ENCODE data around the gene ABR. TPM values are rescaled to one million over a fixed set of nuclear protein-coding genes. Genes with fewer than 3 reads are reported as not detected.

ABR gene
- total and polyA plus RNA-seq, 4 donors = 2.7 to 12.9 (median 6.8) TPM

DNA sequence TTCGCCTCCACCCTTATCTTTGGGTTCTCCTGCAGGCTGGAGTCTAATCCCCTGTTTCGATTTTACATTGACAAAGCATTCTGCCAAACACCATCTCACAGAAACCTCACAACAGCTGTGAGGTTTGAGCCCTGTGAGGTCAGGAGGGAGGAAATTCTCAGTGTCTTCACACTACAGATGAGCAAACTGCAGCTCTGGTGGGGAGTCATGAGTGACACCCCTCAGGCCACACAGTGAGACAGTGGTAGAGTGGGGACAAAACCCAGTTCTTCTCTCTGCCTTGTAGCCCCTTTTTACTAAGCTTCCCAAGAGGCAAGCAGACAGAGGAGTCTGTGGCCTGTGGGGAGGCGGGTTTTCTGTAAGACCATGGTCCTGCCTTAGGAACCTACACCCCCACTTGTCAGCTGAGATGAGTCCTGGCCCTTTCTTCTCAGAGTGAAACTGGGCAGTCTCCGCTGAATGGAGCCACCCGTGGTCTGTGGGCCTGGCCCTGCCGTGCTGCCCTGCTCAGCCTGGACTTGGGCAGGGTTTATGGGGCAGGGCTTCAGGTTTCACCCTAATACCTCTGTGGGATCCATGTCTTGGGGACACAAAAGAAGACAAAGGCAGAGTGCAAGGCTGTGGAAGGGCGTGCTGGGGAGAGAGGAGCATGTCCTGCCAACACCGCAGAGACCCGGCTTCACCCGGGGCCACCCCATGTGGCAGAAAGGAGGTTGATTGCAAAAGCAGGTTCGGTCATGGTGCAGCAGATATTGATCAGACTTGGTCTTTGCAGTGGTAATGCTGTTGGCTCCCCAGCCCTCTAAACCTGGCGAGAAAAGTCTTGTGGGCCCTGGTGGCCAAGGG lies 59.0 kb downstream of the ABR start:
- TF ChIP-seq HNF4A (conservative IDR thresholded peaks at IDR 0.05) (no peak), GABPA (IDR thresholded peaks at IDR 0.05 in 1 of 2, conservative IDR thresholded peaks at IDR 0.05 in 1 of 2) (no peak), NR2F2 (IDR thresholded peaks at IDR 0.05) (no peak), YY1 (IDR thresholded peaks at IDR 0.05) (no peak), TAF1 (conservative IDR thresholded peaks at IDR 0.05) (no peak), FOXA2 (IDR thresholded peaks at IDR 0.05) (no peak), FOXA1 (IDR thresholded peaks at IDR 0.05) (no peak), EGR1 (IDR thresholded peaks at IDR 0.05; ENCODE audit: low read depth in 2 of 2) (no peak), HNF4G (IDR thresholded peaks at IDR 0.05) (no peak)
- TF ChIP-seq, protein P1, sequence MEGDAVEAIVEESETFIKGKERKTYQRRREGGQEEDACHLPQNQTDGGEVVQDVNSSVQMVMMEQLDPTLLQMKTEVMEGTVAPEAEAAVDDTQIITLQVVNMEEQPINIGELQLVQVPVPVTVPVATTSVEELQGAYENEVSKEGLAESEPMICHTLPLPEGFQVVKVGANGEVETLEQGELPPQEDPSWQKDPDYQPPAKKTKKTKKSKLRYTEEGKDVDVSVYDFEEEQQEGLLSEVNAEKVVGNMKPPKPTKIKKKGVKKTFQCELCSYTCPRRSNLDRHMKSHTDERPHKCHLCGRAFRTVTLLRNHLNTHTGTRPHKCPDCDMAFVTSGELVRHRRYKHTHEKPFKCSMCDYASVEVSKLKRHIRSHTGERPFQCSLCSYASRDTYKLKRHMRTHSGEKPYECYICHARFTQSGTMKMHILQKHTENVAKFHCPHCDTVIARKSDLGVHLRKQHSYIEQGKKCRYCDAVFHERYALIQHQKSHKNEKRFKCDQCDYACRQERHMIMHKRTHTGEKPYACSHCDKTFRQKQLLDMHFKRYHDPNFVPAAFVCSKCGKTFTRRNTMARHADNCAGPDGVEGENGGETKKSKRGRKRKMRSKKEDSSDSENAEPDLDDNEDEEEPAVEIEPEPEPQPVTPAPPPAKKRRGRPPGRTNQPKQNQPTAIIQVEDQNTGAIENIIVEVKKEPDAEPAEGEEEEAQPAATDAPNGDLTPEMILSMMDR (IDR thresholded peaks at IDR 0.05; ENCODE audit: low read depth, low read length, missing input control) = no peak
- TF ChIP-seq, protein P2, sequence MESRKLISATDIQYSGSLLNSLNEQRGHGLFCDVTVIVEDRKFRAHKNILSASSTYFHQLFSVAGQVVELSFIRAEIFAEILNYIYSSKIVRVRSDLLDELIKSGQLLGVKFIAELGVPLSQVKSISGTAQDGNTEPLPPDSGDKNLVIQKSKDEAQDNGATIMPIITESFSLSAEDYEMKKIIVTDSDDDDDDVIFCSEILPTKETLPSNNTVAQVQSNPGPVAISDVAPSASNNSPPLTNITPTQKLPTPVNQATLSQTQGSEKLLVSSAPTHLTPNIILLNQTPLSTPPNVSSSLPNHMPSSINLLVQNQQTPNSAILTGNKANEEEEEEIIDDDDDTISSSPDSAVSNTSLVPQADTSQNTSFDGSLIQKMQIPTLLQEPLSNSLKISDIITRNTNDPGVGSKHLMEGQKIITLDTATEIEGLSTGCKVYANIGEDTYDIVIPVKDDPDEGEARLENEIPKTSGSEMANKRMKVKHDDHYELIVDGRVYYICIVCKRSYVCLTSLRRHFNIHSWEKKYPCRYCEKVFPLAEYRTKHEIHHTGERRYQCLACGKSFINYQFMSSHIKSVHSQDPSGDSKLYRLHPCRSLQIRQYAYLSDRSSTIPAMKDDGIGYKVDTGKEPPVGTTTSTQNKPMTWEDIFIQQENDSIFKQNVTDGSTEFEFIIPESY (IDR thresholded peaks at IDR 0.05) = no peak
- TF ChIP-seq, protein P3, sequence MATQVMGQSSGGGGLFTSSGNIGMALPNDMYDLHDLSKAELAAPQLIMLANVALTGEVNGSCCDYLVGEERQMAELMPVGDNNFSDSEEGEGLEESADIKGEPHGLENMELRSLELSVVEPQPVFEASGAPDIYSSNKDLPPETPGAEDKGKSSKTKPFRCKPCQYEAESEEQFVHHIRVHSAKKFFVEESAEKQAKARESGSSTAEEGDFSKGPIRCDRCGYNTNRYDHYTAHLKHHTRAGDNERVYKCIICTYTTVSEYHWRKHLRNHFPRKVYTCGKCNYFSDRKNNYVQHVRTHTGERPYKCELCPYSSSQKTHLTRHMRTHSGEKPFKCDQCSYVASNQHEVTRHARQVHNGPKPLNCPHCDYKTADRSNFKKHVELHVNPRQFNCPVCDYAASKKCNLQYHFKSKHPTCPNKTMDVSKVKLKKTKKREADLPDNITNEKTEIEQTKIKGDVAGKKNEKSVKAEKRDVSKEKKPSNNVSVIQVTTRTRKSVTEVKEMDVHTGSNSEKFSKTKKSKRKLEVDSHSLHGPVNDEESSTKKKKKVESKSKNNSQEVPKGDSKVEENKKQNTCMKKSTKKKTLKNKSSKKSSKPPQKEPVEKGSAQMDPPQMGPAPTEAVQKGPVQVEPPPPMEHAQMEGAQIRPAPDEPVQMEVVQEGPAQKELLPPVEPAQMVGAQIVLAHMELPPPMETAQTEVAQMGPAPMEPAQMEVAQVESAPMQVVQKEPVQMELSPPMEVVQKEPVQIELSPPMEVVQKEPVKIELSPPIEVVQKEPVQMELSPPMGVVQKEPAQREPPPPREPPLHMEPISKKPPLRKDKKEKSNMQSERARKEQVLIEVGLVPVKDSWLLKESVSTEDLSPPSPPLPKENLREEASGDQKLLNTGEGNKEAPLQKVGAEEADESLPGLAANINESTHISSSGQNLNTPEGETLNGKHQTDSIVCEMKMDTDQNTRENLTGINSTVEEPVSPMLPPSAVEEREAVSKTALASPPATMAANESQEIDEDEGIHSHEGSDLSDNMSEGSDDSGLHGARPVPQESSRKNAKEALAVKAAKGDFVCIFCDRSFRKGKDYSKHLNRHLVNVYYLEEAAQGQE (IDR thresholded peaks at IDR 0.05) = no peak
- TF ChIP-seq, protein P4, sequence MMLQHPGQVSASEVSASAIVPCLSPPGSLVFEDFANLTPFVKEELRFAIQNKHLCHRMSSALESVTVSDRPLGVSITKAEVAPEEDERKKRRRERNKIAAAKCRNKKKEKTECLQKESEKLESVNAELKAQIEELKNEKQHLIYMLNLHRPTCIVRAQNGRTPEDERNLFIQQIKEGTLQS (IDR thresholded peaks at IDR 0.05) = no peak
- Histone ChIP-seq H3K27ac (ENCODE audit: low read depth in 1 of 2, low read length in 2 of 2) (no peak overlapping the region), H3K36me3 (ENCODE audit: control insufficient read depth in 4 of 4, insufficient read depth in 3 of 4, low read depth in 1 of 4, low read length in 3 of 4) (no peaks in the 10 kb centered on the region), H3K9me3 (ENCODE audit: control insufficient read depth in 4 of 4, low read length in 3 of 4) (no peaks in the 10 kb centered on the region), H3K27me3 (ENCODE audit: control insufficient read depth in 4 of 4, insufficient read depth in 4 of 4, low read length in 3 of 4) (no peaks in the 10 kb centered on the region), H3K4me3 (ENCODE audit: low read depth in 1 of 3, low read length in 3 of 3) (no peak overlapping the region), H3K9ac (ENCODE audit: low read depth in 1 of 2, low read length in 2 of 2) (no peak overlapping the region), H3K4me1 (ENCODE audit: control insufficient read depth in 4 of 4, insufficient read depth in 4 of 4, low read length in 3 of 4) (peaks cover 0 to 22% (median 11%) of the 10 kb centered on the region in 4 donors)
- 68% methylated on average over 12 of the region's 12 CpGs for WGBS
- DNase-seq (ENCODE audit: low spot score) = no peak

DNA sequence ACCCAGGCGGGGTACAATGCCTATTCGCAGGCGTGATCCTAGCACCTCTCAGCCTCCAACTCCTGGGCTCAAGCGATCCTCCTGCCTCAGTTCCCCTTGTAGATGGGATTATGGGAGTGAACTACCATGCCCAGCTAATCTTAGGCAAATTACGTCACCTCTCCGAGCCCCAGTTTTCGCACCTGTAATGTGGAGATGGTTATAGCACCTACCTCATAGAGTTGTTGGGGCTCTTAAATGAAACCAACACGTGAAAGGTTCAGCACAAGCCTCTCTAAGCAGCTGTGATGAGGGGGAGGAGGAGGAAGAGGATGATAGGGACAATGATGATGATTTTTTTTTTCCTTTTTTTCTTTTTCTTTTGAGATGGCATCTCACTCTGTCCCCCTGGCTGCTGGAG lies 59.9 kb downstream of the ABR start:
- no peaks in the 10 kb centered on the region for H3K36me3 ChIP-seq (ENCODE audit: control insufficient read depth in 4 of 4, insufficient read depth in 3 of 4, low read depth in 1 of 4, low read length in 3 of 4)
- H3K9me3 ChIP-seq (ENCODE audit: control insufficient read depth in 4 of 4, low read length in 3 of 4) = no peaks in the 10 kb centered on the region
- H3K9ac ChIP-seq (ENCODE audit: low read depth in 1 of 2, low read length in 2 of 2) = no peak overlapping the region
- DNase-seq (ENCODE audit: low spot score) = no peak
- no peak overlapping the region for H3K4me3 ChIP-seq (ENCODE audit: low read depth in 1 of 3, low read length in 3 of 3)
- 56% methylated on average over 8 of the region's 8 CpGs for WGBS
- TF ChIP-seq TAF1 (conservative IDR thresholded peaks at IDR 0.05) (no peak), HNF4G (IDR thresholded peaks at IDR 0.05) (no peak), NR2F2 (IDR thresholded peaks at IDR 0.05) (no peak), FOXA1 (IDR thresholded peaks at IDR 0.05) (no peak), RAD21 (IDR thresholded peaks at IDR 0.05) (no peak), EGR1 (IDR thresholded peaks at IDR 0.05; ENCODE audit: low read depth in 2 of 2) (no peak)
- TF ChIP-seq, protein P1 (IDR thresholded peaks at IDR 0.05; ENCODE audit: low read depth, low read length, missing input control) = no peak
- TF ChIP-seq, protein P4 (IDR thresholded peaks at IDR 0.05) = no peak
- TF ChIP-seq, protein P2 (IDR thresholded peaks at IDR 0.05) = no peak
- no peak overlapping the region for H3K27ac ChIP-seq (ENCODE audit: low read depth in 1 of 2, low read length in 2 of 2)
- peaks cover 0 to 27% (median 13%) of the 10 kb centered on the region in 4 donors for H3K4me1 ChIP-seq (ENCODE audit: control insufficient read depth in 4 of 4, insufficient read depth in 4 of 4, low read length in 3 of 4)
- H3K27me3 ChIP-seq (ENCODE audit: control insufficient read depth in 4 of 4, insufficient read depth in 4 of 4, low read length in 3 of 4) = no peaks in the 10 kb centered on the region

Data from liver (tissue), 9 donors.